ENCODE data around the gene U2AF2. TPM values are rescaled to one million over a fixed set of nuclear protein-coding genes. Genes with fewer than 3 reads are reported as not detected.

U2AF2 gene
- total and polyA plus RNA-seq, 9 of the 15 experiments (the other 6 are each of a cell fraction or from before 2014, with no cell fraction given): 3.0 to 331 (median 157) TPM

DNA sequence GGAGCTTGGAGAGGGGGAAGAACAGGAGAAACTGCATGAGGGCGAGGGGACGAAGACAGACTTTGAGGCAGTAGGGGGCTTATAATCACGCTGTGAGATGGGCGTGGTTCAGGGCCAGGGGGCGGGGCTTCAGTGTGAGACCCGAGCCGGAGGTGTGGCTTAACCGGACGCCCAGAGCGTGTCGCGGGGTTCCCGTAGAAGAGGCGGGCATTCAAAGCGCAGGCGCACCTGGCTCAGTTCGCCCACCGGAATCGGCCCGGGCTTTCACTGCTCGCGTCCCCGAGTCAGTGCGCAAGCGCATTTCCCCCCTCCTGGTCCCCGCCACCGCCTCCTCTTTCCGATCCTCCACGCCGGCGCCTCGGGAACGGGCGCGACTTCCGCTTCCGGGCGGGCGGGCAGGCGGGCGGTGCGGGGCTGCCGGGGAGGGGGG lies 49.6 kb upstream of the U2AF2 start (continued):
- TF ChIP-seq, protein P1, sequence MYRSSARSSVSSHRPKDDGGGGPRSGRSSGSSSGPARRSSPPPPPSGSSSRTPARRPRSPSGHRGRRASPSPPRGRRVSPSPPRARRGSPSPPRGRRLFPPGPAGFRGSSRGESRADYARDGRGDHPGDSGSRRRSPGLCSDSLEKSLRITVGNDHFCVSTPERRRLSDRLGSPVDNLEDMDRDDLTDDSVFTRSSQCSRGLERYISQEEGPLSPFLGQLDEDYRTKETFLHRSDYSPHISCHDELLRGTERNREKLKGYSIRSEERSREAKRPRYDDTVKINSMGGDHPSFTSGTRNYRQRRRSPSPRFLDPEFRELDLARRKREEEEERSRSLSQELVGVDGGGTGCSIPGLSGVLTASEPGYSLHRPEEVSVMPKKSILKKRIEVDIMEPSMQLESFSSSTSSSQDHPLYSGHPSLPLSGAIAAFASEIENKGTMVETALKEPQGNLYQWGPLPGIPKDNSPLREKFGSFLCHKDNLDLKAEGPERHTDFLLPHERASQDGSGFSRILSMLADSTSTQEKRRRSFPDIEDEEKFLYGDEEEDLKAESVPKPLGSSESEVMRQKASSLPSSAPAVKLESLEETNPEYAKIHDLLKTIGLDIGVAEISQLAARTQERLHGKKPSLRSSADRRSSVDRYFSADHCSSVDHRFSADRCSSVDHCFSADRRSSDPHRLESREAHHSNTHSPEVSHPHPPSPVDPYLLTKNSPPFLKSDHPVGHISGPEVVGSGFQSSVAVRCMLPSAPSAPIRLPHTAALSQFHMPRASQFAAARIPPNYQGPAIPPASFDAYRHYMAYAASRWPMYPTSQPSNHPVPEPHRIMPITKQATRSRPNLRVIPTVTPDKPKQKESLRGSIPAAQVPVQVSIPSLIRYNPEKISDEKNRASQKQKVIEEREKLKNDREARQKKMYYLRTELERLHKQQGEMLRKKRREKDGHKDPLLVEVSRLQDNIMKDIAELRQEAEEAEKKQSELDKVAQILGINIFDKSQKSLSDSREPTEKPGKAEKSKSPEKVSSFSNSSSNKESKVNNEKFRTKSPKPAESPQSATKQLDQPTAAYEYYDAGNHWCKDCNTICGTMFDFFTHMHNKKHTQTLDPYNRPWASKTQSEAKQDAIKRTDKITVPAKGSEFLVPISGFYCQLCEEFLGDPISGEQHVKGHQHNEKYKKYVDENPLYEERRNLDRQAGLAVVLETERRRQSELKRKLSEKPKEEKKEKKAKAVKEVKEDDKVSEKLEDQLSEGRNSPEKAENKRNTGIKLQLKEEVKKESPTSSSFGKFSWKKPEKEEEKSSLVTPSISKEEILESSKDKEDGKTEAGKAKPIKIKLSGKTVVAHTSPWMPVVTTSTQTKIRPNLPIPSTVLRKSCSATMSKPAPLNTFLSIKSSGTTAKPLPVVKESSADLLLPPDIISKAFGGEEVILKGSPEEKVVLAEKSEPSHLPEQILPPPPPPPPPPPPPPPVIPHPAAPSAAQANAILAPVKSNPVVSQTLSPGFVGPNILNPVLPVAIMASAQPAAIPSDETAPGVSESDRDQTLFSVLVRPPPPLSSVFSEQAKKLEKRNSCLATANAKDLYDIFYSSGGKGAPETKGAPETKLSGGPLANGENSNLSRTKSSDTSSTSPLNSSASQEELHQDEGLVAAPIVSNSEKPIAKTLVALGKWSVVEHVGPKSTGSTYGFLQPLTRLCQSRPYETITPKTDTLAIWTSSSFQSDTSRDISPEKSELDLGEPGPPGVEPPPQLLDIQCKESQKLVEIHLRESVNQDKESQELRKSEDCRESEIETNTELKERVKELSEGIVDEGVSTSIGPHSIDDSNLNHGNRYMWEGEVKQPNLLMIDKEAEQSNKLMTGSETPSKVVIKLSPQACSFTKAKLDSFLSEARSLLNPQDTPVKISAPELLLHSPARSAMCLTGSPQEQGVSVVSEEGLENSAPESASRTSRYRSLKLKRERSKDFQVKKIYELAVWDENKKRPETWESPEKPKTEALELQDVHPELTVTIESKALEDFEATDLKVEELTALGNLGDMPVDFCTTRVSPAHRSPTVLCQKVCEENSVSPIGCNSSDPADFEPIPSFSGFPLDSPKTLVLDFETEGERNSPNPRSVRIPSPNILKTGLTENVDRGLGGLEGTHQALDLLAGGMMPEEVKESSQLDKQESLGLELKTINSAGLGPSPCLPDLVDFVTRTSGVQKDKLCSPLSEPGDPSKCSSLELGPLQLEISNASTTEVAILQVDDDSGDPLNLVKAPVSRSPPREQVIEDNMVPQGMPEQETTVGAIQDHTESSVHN (IDR thresholded peaks at IDR 0.05; ENCODE audit: borderline replicate concordance in 1 of 2, low read depth in 1 of 2): no peak
- peak; percentile 20; the same call in 1 of the 2 replicates for TF ChIP-seq HCFC1 (IDR thresholded peaks at IDR 0.05; ENCODE audit: low read depth, low read length)
- no peak; a peak in 1 of 3 replicates for TF ChIP-seq CBX3 (IDR thresholded peaks at IDR 0.05; ENCODE audit: borderline replicate concordance in 1 of 2, low read length in 2 of 2)
- TF ChIP-seq, protein P2, sequence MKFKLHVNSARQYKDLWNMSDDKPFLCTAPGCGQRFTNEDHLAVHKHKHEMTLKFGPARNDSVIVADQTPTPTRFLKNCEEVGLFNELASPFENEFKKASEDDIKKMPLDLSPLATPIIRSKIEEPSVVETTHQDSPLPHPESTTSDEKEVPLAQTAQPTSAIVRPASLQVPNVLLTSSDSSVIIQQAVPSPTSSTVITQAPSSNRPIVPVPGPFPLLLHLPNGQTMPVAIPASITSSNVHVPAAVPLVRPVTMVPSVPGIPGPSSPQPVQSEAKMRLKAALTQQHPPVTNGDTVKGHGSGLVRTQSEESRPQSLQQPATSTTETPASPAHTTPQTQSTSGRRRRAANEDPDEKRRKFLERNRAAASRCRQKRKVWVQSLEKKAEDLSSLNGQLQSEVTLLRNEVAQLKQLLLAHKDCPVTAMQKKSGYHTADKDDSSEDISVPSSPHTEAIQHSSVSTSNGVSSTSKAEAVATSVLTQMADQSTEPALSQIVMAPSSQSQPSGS (CRISPR knock-in tag; IDR thresholded peaks at IDR 0.05): no peak
- no peak for TF ChIP-seq LARP7 (IDR thresholded peaks at IDR 0.05)
- no peak for TF ChIP-seq KLF1 (tag; IDR thresholded peaks at IDR 0.05)
- TF ChIP-seq BHLHE40 (IDR thresholded peaks at IDR 0.05; ENCODE audit: low read length): no peak
- no peak for TF ChIP-seq TEAD1 (CRISPR knock-in tag; IDR thresholded peaks at IDR 0.05)
- TF ChIP-seq BACH1 (tag; IDR thresholded peaks at IDR 0.05): no peak
- TF ChIP-seq, protein P3, sequence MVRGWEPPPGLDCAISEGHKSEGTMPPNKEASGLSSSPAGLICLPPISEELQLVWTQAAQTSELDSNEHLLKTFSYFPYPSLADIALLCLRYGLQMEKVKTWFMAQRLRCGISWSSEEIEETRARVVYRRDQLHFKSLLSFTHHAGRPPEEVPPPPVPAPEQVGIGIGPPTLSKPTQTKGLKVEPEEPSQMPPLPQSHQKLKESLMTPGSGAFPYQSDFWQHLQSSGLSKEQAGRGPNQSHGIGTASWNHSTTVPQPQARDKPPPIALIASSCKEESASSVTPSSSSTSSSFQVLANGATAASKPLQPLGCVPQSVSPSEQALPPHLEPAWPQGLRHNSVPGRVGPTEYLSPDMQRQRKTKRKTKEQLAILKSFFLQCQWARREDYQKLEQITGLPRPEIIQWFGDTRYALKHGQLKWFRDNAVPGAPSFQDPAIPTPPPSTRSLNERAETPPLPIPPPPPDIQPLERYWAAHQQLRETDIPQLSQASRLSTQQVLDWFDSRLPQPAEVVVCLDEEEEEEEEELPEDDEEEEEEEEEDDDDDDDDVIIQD (CRISPR knock-in tag; IDR thresholded peaks at IDR 0.05): no peak
- no peak for TF ChIP-seq DPF2 (IDR thresholded peaks at IDR 0.05)

Data from K562 (cell line).